Cardiac septum (tissue), 1 donor: ENCODE measurements around the gene MIA. TPM values are rescaled to one million over a fixed set of nuclear protein-coding genes. Genes with fewer than 3 reads are reported as not detected.
"Not testable (repeated sequence)": the region's sequence is repeated elsewhere in the genome, so short reads cannot be mapped to it uniquely, and the experiment has no call there.

Source experiments
- DNase-seq: peaks from one replicate; pipeline ENCODE4 v3.0.0-alpha.2; 2020; ENCODE audit warnings: low spot score
- intact Hi-C: fragments of 100-400 bp; cut with DNase I; formaldehyde crosslinking; loops from one replicate; pipeline ENCODE4 v1.14.0; 2022
- total RNA-seq: library from RNA; stranded (reverse); fragmentation: NEBNext Ultra II Directional; extraction: Animal tissue kit (Norgen Biotek cat#: 25700); gene quantifications from one replicate; pipeline ENCODE4 v1.2.1, GENCODE V29; 2021
- donor health status: DM: no; HTN: no; CAD: no.

The MIA gene
- total RNA-seq, 1 donor from 2014 or later: 1.00 TPM

DNA sequence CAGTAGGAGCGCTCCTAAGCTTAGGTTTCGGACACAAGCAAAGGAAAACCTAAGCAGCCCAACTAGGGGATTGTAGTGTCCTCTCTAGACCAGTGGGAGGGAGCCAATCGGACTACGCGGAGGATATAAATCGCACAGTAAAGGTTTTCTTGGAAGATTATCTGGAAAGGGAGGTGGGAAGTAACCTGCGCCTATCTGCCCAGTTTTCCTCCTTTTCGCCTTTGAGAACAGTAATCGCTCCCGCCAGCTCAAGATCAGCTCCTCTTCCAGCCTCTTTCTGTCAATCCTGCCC, 2.3 kb downstream of the MIA start:
- intact Hi-C loops: no loop called here
- no peak for DNase-seq

DNA sequence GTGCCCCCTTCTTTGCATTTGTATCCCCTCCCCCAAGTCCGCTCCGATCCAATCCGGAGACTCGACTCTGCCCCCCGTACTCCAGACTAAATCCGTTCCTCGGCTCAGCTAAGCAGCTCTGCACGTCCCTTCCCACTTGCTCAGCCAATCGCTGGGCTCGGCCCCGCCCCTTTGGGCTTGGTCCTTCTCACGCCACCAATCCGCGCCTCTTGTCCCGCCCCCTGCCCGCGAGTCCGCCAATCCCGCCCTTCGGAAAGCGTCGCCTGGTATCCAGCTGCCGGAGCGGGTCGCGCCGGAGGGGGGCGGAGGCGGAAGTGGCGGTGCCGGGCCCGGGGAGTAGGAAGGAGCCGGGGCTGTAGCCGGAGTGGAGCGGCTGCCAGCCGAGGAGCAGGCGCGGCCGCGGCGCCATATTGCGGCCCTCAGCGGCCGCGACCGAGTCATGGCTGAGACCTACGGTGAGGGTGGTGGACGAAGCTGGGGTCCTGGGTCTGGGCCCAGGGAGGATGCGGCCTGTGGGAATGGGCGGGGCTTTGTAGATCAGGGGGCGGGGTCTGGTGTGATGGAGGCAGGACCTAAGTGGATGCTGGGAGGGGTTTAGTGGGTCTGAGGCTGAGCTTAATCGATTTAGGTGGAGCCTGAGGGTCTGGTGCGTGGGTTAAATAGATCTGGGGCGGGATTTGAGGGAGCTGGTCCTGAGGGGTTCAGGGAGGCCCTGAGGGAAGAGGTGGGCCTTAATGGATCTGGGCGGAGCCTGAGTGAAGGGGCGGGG, 2.8 kb downstream of the MIA start, which contains the start of gene RAB4B:
Gene RAB4B (plus strand): TSS at position 311 of the 769 bp plus-strand sequence. CDS start 129 bp downstream, at position 440.
- peak; percentile 100 for DNase-seq
- intact Hi-C loops: loop anchor here (2.0 kb wide), 1 partner anchor 27 kb away; the partner anchor contains the start of genes ACTMAP and SNRPA

DNA sequence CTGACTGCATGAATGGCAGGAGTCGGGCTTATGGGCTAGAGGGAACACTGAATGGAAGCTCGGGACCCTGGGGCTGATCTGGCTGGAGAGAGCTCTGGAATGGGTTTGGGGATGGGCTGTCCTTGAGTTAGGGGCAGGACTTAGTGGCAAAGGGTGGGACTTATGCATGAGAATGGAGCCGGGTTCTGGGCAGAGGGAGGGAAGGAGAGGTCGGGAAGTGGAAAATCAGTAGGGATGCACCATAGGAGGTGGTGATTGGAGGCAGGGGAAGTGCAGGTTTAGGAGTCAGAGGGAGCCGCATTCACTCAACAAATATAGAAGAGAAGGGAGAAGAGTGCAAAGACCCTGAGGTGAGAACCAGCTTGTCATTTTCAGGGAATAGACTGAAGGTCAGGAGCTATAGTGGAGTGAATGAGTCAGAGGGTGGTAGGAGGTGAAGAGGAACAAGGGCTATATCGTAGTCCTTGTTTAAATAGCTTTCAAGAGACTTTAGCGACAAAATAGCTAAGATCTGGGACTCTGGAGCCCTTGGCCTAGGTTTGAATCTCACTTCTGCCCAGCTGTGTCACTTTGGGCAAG, 3.5 kb downstream of the MIA start:
- no peak for DNase-seq
- intact Hi-C loops: loop anchor here (2.0 kb wide), 1 partner anchor 28 kb away; the partner anchor contains the start of genes ACTMAP and SNRPA

DNA sequence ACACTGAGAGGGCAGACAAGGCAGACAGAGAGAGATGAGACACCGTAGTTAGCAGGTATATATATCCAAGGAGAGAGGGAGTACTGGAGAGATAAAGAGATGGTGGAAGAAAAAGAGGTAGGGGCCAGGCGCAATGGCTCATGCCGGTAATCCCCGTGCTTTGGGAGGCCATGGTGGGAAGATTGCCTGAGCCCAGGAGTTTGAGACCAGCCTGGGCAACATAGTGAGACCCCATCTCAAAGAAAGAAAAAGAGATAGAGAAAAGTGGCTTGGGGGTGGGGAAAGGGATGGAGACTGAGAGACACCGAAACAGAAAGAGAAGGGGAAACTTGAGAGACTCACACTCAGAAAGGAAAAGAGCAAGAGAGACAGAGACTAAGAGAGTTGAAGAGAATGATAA, 5.3 kb downstream of the MIA start:
- intact Hi-C loops: no loop called here
- no peak for DNase-seq

DNA sequence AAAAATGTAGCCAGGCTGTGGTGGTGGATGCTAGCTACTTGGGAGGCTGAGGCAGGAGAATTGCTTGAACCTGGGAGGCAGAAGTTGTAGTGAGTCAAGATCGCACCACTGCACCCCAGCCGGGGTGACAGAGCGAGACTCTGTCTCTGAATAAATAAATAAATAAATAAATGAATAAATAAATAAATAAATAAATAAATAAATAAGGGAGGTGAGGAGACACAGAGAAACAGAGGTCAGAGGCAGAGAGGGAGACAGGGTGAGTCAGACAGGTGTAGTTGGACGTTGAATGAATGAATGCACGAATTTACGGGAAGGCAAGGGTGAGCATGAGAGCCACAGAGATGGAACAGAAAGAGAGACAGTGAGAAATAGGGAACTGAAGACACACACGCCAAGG, 5.8 kb downstream of the MIA start:
- intact Hi-C loops: no loop called here
- no peak for DNase-seq

DNA sequence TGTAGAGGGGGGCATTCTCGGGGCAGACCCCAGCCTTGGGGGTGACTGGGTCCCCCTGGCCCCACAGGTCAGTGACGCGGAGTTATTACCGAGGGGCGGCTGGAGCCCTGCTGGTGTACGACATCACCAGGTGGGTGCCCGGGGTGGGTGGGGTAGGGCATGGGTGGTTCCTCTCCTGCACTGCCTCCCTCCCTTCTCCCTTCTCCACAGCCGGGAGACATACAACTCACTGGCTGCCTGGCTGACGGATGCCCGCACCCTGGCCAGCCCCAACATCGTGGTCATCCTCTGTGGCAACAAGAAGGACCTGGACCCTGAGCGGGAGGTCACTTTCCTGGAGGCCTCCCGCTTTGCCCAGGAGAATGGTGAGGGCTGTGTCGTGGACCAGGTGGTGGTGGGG, 8.4 kb downstream of the MIA start:
- no peak for DNase-seq
- intact Hi-C loops: no loop called here

DNA sequence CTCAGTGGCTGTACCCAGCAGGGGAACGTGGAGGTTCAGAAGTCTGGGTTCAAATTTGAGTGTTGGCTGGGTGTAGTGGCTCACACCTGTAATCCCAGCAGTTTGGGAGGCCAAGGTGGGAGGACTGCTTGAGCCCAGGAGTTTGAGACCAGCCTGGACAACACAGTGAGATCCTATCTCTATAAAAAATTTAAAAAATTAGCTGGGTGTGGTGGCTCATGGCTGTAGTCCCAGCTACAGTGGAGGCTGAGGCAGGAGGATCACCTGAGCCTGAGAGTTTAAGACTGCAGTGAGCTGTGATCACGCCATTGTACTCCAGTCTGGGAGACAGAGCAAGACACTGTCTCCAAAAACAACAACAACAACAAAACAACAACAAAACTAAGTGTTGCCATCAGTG, 8.8 kb downstream of the MIA start:
- intact Hi-C loops: not testable (repeated sequence)

DNA sequence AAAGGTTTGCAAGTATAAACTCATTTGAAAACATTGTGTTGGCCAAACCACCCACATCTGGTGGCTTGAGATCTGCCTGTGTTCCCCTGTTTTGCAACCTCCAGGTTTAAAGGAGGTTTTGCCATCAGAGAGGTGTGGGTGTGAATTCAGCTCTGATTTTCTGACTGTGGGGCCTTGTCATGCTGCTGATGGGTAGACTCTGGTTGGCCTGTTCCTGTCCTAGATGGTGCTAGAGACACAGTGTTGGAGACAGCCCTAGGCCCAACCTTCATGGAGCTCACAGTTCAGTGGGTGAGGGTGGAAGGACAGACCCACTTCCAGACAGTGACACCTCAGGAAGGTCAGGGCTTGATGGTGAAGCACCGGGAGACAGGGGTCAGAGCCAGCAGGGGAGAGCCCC, 10.2 kb downstream of the MIA start:
- no peak for DNase-seq
- intact Hi-C loops: no loop called here

More for the DNA sequence above, 8.8 kb downstream of the MIA start:
- not testable (repeated sequence) for DNase-seq

DNA sequence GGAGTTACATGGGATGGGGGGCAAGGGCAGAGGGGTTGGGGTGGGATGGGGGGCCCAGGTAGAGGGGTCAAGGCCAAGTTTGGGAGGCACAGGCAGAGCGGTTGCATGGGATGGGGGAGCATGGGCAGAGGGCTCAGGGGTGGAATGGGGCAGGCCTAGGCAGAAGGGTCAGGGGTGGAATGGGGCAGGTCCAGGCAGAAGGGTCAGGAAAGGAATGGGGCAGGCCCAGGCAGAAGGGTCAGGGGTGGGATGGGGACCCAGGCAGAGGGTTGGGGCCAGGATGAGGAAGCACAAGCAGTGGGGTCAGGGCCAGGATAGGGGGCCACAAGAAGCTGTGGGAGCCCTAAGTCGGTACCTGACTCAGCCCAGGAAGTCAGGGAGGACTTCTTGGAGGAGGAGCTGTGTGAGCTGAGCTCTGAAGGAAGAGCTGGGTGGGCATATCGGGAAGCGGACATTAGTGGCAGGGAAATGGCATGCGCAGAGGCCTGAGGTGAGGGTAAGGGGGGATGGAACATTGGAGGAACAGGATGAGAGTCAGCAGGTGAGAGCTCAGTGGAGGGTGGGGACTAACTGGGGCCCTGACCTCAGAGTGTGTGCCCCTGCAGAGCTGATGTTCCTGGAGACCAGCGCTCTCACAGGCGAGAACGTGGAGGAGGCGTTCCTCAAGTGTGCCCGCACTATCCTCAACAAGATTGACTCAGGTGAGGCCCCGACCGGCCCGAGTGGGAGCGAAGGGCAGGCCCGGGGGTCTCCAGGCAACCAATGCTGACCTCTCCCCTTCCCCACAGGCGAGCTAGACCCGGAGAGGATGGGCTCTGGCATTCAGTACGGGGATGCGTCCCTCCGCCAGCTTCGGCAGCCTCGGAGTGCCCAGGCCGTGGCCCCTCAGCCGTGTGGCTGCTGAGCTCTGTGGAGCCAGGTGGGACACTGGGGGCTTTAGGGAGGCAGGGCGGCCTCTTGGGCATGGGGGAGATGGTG, 11.0 kb downstream of the MIA start:
- no peak for DNase-seq

DNA sequence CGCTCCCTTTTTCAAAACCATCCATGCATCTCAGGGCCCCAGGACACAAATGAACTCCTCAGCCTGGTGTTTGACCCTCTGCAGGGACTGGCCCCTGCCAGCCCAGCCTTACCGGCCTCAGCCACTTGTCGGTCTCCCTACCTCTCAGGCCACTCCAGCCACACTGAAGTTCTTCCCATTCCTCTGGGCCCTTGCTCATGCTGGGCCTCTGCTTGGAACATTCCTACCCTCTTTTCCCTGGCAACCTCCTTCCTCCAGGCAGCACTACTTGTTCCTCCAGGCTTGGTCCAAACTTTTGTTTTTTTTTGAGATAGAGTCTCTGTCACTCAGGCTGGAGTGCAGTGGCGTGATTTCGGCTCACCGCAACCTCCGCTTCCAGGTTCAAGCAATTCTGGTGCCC, 16.0 kb downstream of the MIA start:
- DNase-seq: no peak
- intact Hi-C loops: no loop called here

More for the DNA sequence above, 11.0 kb downstream of the MIA start:
- intact Hi-C loops: no loop called here

DNA sequence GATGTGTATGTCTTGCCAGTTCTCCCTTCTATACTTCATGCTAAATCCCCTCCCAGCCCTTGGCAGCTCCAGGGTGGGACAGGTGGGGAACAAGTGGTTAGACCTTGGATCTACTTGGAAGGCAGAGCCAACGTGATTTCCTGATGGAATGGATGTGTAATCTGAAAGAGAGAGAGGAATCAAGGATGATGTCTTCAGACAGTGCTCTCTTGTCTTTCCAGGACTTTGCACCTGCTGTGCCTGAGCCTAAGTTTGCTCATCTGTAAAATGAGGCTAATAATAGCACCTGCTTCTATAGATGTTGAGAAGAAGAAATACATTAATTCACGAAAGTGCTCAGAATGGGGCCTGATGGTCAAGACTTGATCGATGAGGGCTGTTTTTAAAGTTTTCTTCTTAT, 16.7 kb downstream of the MIA start:
- DNase-seq: no peak
- intact Hi-C loops: no loop called here

DNA sequence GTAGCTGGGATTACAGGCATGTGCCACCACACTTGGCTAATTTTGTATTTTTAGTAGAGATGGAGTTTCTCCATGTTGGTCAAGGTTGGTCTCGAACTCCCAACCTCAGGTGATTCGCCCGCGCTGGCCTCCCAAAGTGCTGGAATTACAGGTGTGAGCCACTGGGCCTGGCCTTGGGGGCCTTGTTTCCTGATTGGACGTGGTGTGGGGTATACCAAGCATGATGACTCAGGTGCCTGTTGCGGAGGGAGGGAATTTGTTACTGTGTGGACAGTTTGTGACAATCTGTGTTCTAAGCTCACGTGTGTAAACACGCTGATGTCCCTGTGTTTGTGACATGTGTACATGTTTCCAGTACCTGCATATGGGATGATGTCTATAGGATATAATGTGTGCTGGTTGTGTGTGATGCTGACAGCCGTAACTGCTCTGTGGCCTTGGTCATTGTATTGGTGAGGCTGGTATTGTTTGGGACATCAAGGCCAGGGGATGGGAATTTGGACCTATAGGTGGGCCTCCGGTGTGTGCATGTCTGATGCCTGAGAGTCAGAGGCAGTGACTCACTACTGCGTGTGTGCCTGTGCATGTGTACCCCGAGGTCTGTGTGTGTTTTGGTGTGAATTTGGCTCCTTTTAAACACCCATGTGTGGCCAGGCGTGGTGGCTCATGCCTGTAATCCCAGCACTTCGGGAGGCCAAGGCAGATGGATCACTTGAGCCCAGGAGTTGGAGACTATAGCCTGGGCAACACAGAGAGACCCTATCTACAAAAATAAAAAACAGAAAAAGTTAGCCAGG, 22.0 kb downstream of the MIA start:
- DNase-seq: no peak
- intact Hi-C loops: no loop called here

DNA sequence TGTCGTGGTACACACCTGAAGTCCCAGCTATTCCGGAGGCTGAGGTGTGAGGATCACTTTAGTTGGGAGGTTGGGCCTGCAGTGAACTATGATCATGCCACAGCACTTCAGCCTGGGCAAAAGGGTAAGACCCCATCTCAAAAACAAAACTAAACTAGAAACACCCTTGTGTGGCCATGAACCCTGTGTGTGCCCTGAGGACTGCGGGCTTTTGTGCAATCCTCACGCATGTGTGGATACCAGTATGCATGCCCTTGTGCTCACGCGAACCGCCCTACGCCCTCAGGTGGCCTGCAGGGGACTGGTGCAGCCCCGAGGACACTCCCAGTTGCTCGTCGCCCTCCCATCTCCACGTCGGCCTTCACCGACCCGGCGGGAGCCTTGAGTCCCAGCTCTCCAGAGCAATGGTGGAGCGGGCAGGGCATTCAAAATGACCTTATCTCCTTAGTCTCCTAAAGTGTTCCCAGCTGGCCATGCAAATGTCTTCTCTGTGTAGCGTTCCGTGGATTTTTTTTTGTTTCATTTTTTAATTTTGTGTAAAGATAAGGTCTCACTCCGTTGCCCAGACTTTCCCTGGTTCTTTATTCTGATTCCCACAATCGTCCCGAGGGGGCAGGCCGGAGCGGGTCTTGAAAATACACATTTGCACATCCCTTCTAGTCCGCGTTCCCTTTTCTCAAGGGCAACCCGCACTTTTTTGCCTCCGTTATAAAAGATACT, 22.8 kb downstream of the MIA start:
- no peak for DNase-seq
- intact Hi-C loops: loop anchor here (1.0 to 2.0 kb wide), 2 partner anchors 82 to 135 kb away; partner anchors contain the start of gene COQ8B

DNA sequence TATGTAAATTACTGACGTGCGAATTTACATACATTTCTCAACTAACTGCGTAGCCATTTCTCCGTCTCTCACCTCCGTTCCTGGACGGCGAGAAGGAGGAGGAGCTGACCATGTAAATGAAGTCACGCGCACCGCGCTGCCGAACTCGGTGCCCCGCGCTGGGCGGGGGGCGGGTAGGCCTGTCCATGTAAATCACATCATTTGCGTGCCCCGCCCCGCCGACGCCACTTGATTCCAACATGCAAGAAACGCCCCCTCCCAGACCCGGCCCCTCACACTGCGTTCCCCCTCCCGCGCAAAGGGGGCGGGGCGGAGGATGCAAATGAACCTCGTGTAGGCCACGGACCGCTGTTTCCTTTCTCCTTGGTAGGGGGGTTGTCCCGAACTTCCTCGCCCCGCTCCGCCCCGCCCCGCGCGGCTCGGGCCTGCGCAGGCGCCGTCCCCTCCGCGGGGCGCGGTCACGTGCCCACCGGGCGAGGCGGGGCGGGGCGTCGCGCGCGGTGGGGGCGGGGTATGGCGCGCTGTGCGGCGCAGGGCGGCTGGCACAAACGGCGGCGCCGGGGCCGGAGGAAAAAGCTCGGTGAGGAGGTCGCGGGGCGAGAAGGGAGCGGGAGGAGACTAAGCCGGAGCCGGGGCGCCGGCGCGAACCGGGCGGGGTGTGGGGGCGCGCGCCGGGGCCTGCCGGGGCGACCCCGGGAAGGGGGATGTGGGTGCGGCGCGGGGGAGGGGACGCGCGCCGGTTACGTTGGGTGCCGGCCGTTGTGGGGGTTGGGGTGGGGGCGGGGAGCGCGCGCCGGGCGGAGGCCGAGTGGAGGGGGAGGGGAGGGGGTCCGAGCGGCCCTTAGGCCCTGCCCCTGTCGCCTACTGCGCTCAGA, 23.6 kb downstream of the MIA start, which contains the start of gene EGLN2:
Gene EGLN2 (plus strand): TSS at position 509 of the 875 bp plus-strand sequence. CDS start 1,382 bp downstream, outside the sequence.
- intact Hi-C loops: loop anchor here (1.0 to 2.0 kb wide), 2 partner anchors 83 to 136 kb away; partner anchors contain the start of gene COQ8B

DNA sequence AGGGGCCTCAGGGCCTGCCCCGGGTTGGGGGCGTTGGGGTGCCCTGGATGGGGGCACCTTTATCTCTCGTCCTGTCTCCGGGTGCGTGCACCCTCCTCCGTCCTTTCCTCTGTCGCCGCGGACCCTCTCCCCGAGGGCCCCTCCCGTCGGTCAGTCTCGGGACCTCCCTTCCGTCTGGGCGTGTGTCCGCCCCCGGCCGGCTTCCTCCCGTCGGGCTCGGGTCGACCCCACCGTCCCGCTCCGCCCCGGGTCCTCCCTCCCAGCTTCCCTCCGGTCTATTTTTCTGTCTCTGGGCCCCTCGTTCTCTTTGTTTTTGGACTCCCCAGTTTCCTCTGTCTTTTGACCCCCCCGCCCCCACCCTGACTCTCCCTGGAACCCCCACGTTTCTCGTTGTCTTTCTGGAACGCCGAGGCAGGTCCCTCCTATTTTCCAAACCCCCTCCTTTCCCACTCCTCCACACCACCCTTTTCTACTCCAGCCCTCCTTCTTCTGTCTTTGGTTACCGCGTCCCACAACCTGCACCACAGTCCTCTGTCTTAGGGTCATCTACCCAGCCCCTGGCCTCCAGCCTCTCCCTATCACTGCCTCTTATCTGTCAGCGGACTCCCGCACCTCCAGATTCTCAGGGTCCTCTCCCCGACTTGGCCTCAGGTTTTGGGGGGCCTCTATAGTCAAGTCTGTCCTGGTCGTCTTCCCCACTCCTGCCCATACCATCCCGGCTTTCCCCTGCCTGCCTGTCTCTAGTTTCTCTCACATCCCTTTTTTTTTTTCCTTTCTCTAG, 24.4 kb downstream of the MIA start:
- peak; percentile 87 for DNase-seq
- intact Hi-C loops: loop anchor here (2.0 kb wide), 1 partner anchor 137 kb away; no protein-coding TSS in a partner anchor

More for the DNA sequence above, 23.6 kb downstream of the MIA start, which contains the start of gene EGLN2:
- peak; percentile 100 for DNase-seq

DNA sequence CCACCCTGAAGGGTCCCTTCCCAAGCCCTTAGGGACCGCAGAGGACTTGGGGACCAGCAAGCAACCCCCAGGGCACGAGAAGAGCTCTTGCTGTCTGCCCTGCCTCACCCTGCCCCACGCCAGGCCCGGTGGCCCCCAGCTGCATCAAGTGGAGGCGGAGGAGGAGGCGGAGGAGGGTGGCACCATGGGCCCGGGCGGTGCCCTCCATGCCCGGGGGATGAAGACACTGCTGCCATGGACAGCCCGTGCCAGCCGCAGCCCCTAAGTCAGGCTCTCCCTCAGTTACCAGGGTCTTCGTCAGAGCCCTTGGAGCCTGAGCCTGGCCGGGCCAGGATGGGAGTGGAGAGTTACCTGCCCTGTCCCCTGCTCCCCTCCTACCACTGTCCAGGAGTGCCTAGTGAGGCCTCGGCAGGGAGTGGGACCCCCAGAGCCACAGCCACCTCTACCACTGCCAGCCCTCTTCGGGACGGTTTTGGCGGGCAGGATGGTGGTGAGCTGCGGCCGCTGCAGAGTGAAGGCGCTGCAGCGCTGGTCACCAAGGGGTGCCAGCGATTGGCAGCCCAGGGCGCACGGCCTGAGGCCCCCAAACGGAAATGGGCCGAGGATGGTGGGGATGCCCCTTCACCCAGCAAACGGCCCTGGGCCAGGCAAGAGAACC, 25.1 kb downstream of the MIA start:
- intact Hi-C loops: no loop called here
- no peak for DNase-seq
